Right atrium auricular region (tissue), 2 donors: ENCODE data around the gene THSD4. TPM values are rescaled to one million over a fixed set of nuclear protein-coding genes. Genes with fewer than 3 reads are reported as not detected.
A peak's percentile ranks its signal among the peaks of the same experiment; 100 is the strongest.

Experiments
- DNase-seq: peaks from one replicate; pipeline ENCODE4 v3.0.0-alpha.2; 2019; ENCODE audit warnings: low spot score
- H3K27ac ChIP-seq, 2 donors: fragments of 200-600 bp; sonication (generic); 1 replicate in 1 of 2; 2 replicates in 1 of 2; pipeline ENCODE4 v1.5.1; 2016 to 2019
- H3K27me3 ChIP-seq, 2 donors: fragments of 200-600 bp; sonication (generic); one replicate each; pipeline versions ENCODE4 v1.5.1 to v1.6.0; 2017 to 2019
- H3K36me3 ChIP-seq: fragments of 200-600 bp; sonication (generic); one replicate; pipeline ENCODE4 v1.5.1; 2016
- H3K4me1 ChIP-seq, 2 donors: fragments of 200-600 bp; sonication (generic); one replicate each; pipeline versions ENCODE4 v1.5.1 to v1.6.0; 2017 to 2019
- H3K4me3 ChIP-seq, 2 donors: fragments of 200-600 bp; sonication (generic); 1 replicate in 1 of 2; 2 replicates in 1 of 2; pipeline ENCODE4 v1.5.1; 2017 to 2019; ENCODE audit warnings: mild to moderate bottlenecking in 1 of 2, moderate library complexity in 1 of 2
- H3K9me3 ChIP-seq, 2 donors: fragments of 200-600 bp; sonication (generic); one replicate each; pipeline ENCODE4 v1.5.1; 2019
- CTCF ChIP-seq, 2 donors: fragments of 200-600 bp; sonication (generic); IDR thresholded peaks; one replicate each; pipeline ENCODE4 v1.5.1; 2019; ENCODE audit warnings: antibody characterized with exemption in 2 of 2
- total RNA-seq, 2 donors: library from RNA; depleted of rRNA; stranded (reverse); fragments of >200 nt; gene quantifications; one replicate each; pipeline ENCODE4 v1.1.0, GENCODE V29; 2016

The THSD4 gene
- total RNA-seq, 2 donors from 2014 or later, result 41.2 to 85.3 TPM

GRCh38 chr15:71296315-71296679, 181.0 kb downstream of the THSD4 start:
- no peak overlapping the region for H3K4me3 ChIP-seq
- DNase-seq, result no peak
- H3K4me1 ChIP-seq, result peaks cover 0 to 10% of the 10 kb centered on the region in 2 donors
- H3K27me3 ChIP-seq, result no peaks in the 10 kb centered on the region
- TF ChIP-seq CTCF (IDR thresholded peaks at IDR 0.05), result no peak
- no peak overlapping the region for H3K27ac ChIP-seq
- H3K9me3 ChIP-seq, result no peaks in the 10 kb centered on the region
- no peaks in the 10 kb centered on the region for H3K36me3 ChIP-seq

GRCh38 chr15:71301958-71302621, 186.8 kb downstream of the THSD4 start:
- peak overlapping the region in 1 of 2 donors; percentile 51 for H3K27ac ChIP-seq
- no peak overlapping the region for H3K4me3 ChIP-seq
- H3K4me1 ChIP-seq, result peaks cover 0 to 22% of the 10 kb centered on the region in 2 donors
- TF ChIP-seq CTCF (IDR thresholded peaks at IDR 0.05), result no peak
- H3K36me3 ChIP-seq, result no peaks in the 10 kb centered on the region
- no peaks in the 10 kb centered on the region for H3K9me3 ChIP-seq
- no peak for DNase-seq
- no peaks in the 10 kb centered on the region for H3K27me3 ChIP-seq

- DNase-seq, result no peak
- TF ChIP-seq CTCF (IDR thresholded peaks at IDR 0.05), result no peak
- Histone ChIP-seq H3K27ac (peak overlapping the region in 1 of 2 donors; percentile 28), H3K4me3 (no peak overlapping the region), H3K27me3 (no peaks in the 10 kb centered on the region), H3K4me1 (peaks cover 0 to 22% of the 10 kb centered on the region in 2 donors), H3K36me3 (no peaks in the 10 kb centered on the region), H3K9me3 (no peaks in the 10 kb centered on the region)
Measured at GRCh38 chr15:71302861-71303410, 187.7 kb downstream of the THSD4 start.

GRCh38 chr15:71303977-71304376, 188.7 kb downstream of the THSD4 start:
- Histone ChIP-seq H3K36me3 (no peaks in the 10 kb centered on the region), H3K4me3 (no peak overlapping the region), H3K27me3 (no peaks in the 10 kb centered on the region), H3K9me3 (no peaks in the 10 kb centered on the region), H3K4me1 (peaks cover 0 to 22% of the 10 kb centered on the region in 2 donors), H3K27ac (peak overlapping the region in 1 of 2 donors; percentile 28)
- no peak for DNase-seq
- TF ChIP-seq CTCF (IDR thresholded peaks at IDR 0.05), result no peak

GRCh38 chr15:71304681-71305080, 189.4 kb downstream of the THSD4 start:
- Histone ChIP-seq H3K9me3 (no peaks in the 10 kb centered on the region), H3K4me3 (no peak overlapping the region), H3K27me3 (no peaks in the 10 kb centered on the region), H3K36me3 (no peaks in the 10 kb centered on the region), H3K27ac (no peak overlapping the region), H3K4me1 (peaks cover 0 to 22% of the 10 kb centered on the region in 2 donors)
- no peak for DNase-seq
- no peak for TF ChIP-seq CTCF (IDR thresholded peaks at IDR 0.05)
